ENCODE results near the gene FAR1. TPM values are rescaled to one million over a fixed set of nuclear protein-coding genes. Genes with fewer than 3 reads are reported as not detected.

Gene FAR1
- total RNA-seq, 4 donors from 2014 or later = 29.3 to 50.3 (median 35.0) TPM

DNA sequence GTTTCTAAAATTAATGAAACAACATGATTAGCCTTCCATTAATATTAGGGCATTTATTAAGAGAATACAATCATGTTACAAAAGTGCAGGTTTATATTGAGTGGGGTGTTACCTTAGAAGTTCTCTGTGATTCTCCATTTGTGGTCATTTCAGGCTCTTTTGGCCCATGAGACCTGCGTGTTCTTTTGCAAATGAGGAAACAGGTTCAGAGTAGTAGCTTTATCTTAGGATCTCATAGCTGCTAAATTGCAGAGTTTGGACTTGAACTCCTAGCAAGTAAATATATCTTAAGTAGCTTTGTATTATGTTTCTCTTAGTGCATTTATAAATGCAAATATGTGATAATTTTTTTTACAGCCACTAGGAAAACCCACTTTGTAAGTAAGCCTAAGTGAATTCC is 18.3 kb downstream of the FAR1 start:
- TF ChIP-seq, protein P1, sequence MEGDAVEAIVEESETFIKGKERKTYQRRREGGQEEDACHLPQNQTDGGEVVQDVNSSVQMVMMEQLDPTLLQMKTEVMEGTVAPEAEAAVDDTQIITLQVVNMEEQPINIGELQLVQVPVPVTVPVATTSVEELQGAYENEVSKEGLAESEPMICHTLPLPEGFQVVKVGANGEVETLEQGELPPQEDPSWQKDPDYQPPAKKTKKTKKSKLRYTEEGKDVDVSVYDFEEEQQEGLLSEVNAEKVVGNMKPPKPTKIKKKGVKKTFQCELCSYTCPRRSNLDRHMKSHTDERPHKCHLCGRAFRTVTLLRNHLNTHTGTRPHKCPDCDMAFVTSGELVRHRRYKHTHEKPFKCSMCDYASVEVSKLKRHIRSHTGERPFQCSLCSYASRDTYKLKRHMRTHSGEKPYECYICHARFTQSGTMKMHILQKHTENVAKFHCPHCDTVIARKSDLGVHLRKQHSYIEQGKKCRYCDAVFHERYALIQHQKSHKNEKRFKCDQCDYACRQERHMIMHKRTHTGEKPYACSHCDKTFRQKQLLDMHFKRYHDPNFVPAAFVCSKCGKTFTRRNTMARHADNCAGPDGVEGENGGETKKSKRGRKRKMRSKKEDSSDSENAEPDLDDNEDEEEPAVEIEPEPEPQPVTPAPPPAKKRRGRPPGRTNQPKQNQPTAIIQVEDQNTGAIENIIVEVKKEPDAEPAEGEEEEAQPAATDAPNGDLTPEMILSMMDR (IDR thresholded peaks at IDR 0.05) = no peak
- no peak for TF ChIP-seq POLR2A (IDR thresholded peaks at IDR 0.05; ENCODE audit: low read depth)
- no peak for TF ChIP-seq EP300 (IDR thresholded peaks at IDR 0.05)
- no peak for TF ChIP-seq POLR2AphosphoS5 (IDR thresholded peaks at IDR 0.05)
- Histone ChIP-seq H3K36me3 (no peaks in the 10 kb centered on the region), H3K4me1 (peaks cover 11 to 38% (median 25%) of the 10 kb centered on the region in 4 donors), H3K4me3 (no peak overlapping the region), H3K27ac (replicated peaks in 1 of 4) (no peak overlapping the region), H3K27me3 (no peaks in the 10 kb centered on the region), H3K9me3 (no peaks in the 10 kb centered on the region)
- no peak for DNase-seq (ENCODE audit: extremely low spot score)
- 63% methylated on average over 1 of the region's 1 CpG for WGBS
- intact Hi-C loops (cut with DNase I) = no loop called here

DNA sequence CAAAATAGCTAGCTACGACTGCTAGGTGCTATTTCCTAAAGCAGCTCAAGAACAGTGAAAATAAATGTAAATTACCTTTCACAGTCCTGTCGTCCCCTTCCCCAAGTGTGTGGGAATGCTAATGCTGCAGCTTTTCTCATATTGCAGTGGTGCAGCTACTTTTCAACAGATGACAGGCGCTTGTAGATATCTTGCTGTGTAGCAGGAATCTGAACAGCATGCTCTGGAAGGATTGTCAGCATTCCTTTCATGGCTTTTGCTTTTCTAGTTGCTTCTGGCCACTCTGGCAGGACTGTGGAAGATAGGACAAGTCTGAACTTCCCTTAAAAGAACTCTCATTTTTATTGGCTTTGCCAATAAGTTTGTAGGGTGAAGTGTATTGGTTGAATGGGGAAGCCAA is 18.8 kb downstream of the FAR1 start:
- no peaks in the 10 kb centered on the region for H3K36me3 ChIP-seq
- intact Hi-C loops (cut with DNase I) = no loop called here
- TF ChIP-seq POLR2AphosphoS5 (IDR thresholded peaks at IDR 0.05) (no peak), POLR2A (IDR thresholded peaks at IDR 0.05; ENCODE audit: low read depth) (no peak), EP300 (IDR thresholded peaks at IDR 0.05) (no peak)
- TF ChIP-seq, protein P1 (IDR thresholded peaks at IDR 0.05) = no peak

DNA sequence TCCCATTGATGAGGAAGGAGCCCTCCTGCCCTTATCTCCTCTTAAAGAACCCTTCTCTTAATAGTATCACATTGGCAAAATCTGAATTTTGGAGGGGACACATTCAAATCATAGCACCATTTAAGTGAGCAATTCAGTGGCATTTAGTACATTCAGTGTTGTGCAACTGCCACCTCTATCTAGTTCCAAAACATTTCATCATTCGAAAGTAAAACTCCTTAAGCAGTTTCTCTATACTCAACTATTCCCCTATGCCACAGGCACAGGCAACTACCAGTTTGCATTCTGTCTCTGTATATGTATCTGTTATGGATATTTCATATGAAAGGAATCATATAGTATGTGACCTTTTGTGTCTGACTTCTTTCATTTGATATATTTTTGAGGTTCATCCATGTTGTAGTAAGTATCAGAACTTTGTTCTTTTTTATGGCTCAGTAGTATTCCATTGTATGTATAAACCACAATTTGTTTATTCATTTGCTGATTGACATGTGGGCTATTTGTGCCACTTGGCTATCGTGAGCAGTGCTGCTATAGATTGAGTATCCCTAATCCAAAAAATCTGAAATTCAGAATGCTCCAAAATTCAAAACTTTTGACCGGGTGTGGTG is 22.9 kb downstream of the FAR1 start:
- Histone ChIP-seq H3K27ac (replicated peaks in 1 of 4) (no peak overlapping the region), H3K9me3 (no peaks in the 10 kb centered on the region), H3K27me3 (no peaks in the 10 kb centered on the region), H3K36me3 (peaks cover 0 to 14% (median 9%) of the 10 kb centered on the region in 4 donors), H3K4me3 (no peak overlapping the region), H3K4me1 (peaks cover 0 to 21% (median 7%) of the 10 kb centered on the region in 4 donors)
- TF ChIP-seq, protein P1 (IDR thresholded peaks at IDR 0.05) = no peak
- TF ChIP-seq POLR2A (IDR thresholded peaks at IDR 0.05; ENCODE audit: low read depth) (no peak), EP300 (IDR thresholded peaks at IDR 0.05) (no peak), POLR2AphosphoS5 (IDR thresholded peaks at IDR 0.05) (no peak)
- WGBS = 94% methylated on average over 3 of the region's 3 CpGs
- intact Hi-C loops (cut with DNase I) = no loop called here
- DNase-seq (ENCODE audit: extremely low spot score) = no peak

More for the DNA sequence above, 18.8 kb downstream of the FAR1 start:
- WGBS = 93% methylated on average over 3 of the region's 3 CpGs
- no peak overlapping the region for H3K4me3 ChIP-seq
- no peak overlapping the region for H3K27ac ChIP-seq (replicated peaks in 1 of 4)
- H3K27me3 ChIP-seq = no peaks in the 10 kb centered on the region
- DNase-seq (ENCODE audit: extremely low spot score) = no peak
- H3K4me1 ChIP-seq = peaks cover 6 to 33% (median 23%) of the 10 kb centered on the region in 4 donors
- H3K9me3 ChIP-seq = no peaks in the 10 kb centered on the region

DNA sequence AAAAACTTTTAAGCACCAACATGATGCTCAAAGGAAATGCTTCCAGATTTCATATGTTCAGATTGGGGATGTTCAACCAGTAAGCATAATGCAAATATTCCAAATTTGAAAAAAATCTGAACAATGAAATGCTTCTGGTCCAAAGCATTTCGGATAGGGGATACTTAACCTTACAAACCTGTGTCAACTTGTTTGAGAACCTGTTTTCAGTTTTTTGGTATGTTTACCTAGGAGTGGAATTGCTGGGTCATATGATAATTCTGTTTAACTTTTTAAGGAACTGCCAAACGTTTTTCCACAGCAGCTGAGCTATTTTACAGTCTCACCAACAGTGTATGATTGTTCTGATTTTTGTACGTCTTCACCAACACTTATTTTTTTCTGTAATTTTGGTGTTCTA is 23.7 kb downstream of the FAR1 start:
- Histone ChIP-seq H3K36me3 (peaks cover 0 to 22% (median 15%) of the 10 kb centered on the region in 4 donors), H3K4me1 (peaks cover 0 to 21% (median 7%) of the 10 kb centered on the region in 4 donors), H3K9me3 (no peaks in the 10 kb centered on the region), H3K27ac (replicated peaks in 1 of 4) (no peak overlapping the region), H3K27me3 (no peaks in the 10 kb centered on the region), H3K4me3 (no peak overlapping the region)
- WGBS = 57% methylated on average over 3 of the region's 3 CpGs
- intact Hi-C loops (cut with DNase I) = no loop called here
- TF ChIP-seq EP300 (IDR thresholded peaks at IDR 0.05) = no peak
- TF ChIP-seq, protein P1 (IDR thresholded peaks at IDR 0.05) = no peak
- no peak for TF ChIP-seq POLR2A (IDR thresholded peaks at IDR 0.05; ENCODE audit: low read depth)
- TF ChIP-seq POLR2AphosphoS5 (IDR thresholded peaks at IDR 0.05) = no peak
- no peak for DNase-seq (ENCODE audit: extremely low spot score)

DNA sequence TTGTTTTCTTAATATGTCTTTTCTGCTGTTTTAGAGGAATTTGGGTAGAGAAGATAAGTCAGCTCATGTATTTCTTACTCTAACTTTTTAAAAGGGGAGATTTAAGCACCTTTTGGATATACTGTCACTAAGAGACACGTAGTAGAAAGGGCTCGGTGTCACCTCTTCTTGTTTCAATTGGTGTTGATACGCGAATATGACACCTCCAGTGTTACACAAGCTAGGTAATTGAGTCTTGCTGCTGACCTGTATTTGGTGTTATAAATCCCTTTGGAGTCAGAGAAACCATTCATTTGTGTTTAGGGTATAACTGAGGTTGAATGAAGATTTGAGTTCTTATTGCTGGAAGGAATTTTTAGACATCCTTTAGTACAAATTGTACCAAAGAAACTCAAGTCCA is 25.6 kb downstream of the FAR1 start:
- Histone ChIP-seq H3K36me3 (peaks cover 0 to 26% (median 17%) of the 10 kb centered on the region in 4 donors), H3K27ac (replicated peaks in 1 of 4) (no peak overlapping the region), H3K9me3 (no peaks in the 10 kb centered on the region), H3K4me1 (peaks cover 0 to 21% (median 7%) of the 10 kb centered on the region in 4 donors), H3K4me3 (no peak overlapping the region), H3K27me3 (no peaks in the 10 kb centered on the region)
- TF ChIP-seq, protein P1 (IDR thresholded peaks at IDR 0.05) = no peak
- TF ChIP-seq POLR2A (IDR thresholded peaks at IDR 0.05; ENCODE audit: low read depth) = no peak
- no peak for TF ChIP-seq POLR2AphosphoS5 (IDR thresholded peaks at IDR 0.05)
- TF ChIP-seq EP300 (IDR thresholded peaks at IDR 0.05) = no peak
- DNase-seq (ENCODE audit: extremely low spot score) = no peak
- 95% methylated on average over 4 of the region's 4 CpGs for WGBS
- intact Hi-C loops (cut with DNase I) = no loop called here

Data from esophagus muscularis mucosa (tissue), 4 donors.